Tibial nerve (tissue), 4 donors: Measurements from ENCODE around the gene EFCAB8. TPM values are rescaled to one million over a fixed set of nuclear protein-coding genes. Genes with fewer than 3 reads are reported as not detected.

Experiments
- DNase-seq, 2 donors: peaks; one replicate each; pipeline ENCODE4 v3.0.0-alpha.2; 2019; ENCODE audit warnings: low spot score in 2 of 2
- H3K27ac ChIP-seq, 4 donors: fragments of 200-600 bp; sonication (generic) in 3 of 4; one replicate each; pipeline ENCODE4 v1.5.1; 2017 to 2019; ENCODE audit warnings: mild to moderate bottlenecking in 1 of 4
- H3K27me3 ChIP-seq, 2 donors: fragments of 200-600 bp; sonication (generic) in 1 of 2; one replicate each; pipeline versions ENCODE4 v1.5.1 to v1.6.0; 2017 to 2019
- H3K36me3 ChIP-seq, 3 donors: fragments of 200-600 bp; sonication (generic); one replicate each; pipeline ENCODE4 v1.5.1; 2018 to 2019
- H3K4me1 ChIP-seq, 4 donors: fragments of 200-600 bp; sonication (generic) in 3 of 4; one replicate each; pipeline ENCODE4 v1.5.1; 2017 to 2019
- H3K4me3 ChIP-seq, 4 donors: fragments of 200-600 bp; sonication (generic) in 3 of 4; one replicate each; pipeline ENCODE4 v1.5.1; 2017 to 2019; ENCODE audit warnings: mild to moderate bottlenecking in 1 of 4, moderate library complexity in 1 of 4
- H3K9me3 ChIP-seq, 4 donors: fragments of 200-600 bp; sonication (generic) in 3 of 4; one replicate each; pipeline ENCODE4 v1.5.1; 2017 to 2019
- EP300 ChIP-seq, 2 donors: sonication (generic); formaldehyde crosslinking; IDR thresholded peaks; one replicate each; pipeline ENCODE4 v1.6.1; 2017; ENCODE audit warnings: antibody characterized with exemption in 2 of 2, mild to moderate bottlenecking in 1 of 2
- POLR2A ChIP-seq, 2 donors: fragments of 450-650 bp; IDR thresholded peaks; one replicate each; pipeline ENCODE4 v1.6.1; 2017; ENCODE audit warnings: antibody characterized with exemption in 2 of 2, mild to moderate bottlenecking in 2 of 2, moderate library complexity in 2 of 2
- WGBS, 2 donors: methylation state at CpG; one replicate each; pipeline ENCODE4 v1.1.5; 2018; 5-methylcytosine and 5-hydroxymethylcytosine counted together
- total RNA-seq, 4 donors: library from RNA; depleted of rRNA; stranded (reverse); fragments of >200 nt; gene quantifications; one replicate each; pipeline ENCODE4 v1.1.0, GENCODE V29; 2016
- TF ChIP-seq, protein P1 (sequence below), 5 experiments: fragments of 200-600 bp in 3 of 5; fragments of 450-650 bp in 2 of 5; sonication (generic) in 3 of 5; IDR thresholded peaks; one replicate each; pipeline ENCODE4 v1.5.1; 2016 to 2019; ENCODE audit warnings: antibody characterized with exemption in 5 of 5, mild to moderate bottlenecking in 3 of 5, moderate library complexity in 2 of 5

Gene EFCAB8
- total RNA-seq, 4 donors from 2014 or later = 0.30 to 0.87 TPM; not detected in 2

DNA sequence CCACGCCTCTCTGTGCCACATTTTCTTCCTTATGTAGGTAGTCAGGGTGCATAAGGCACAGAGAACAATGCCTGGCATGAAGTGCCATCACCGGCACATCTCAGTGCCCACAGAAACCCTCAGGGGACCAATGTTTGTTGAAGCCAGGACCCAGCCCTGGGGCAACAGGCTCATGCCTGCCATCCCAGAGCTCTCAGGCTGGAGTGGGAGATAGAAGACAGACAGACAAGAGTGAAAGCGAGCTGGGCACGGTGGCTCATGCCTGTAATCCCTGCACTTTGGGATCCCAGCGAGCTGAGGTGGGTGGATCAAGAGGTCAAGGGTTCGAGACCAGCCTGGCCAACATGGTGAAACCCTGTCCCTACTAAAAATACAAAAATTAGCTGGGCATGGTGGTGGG lies 13.5 kb downstream of the EFCAB8 start:
- Histone ChIP-seq H3K4me1 (no peaks in the 10 kb centered on the region), H3K27me3 (no peaks in the 10 kb centered on the region), H3K4me3 (no peak overlapping the region), H3K27ac (no peak overlapping the region), H3K36me3 (no peaks in the 10 kb centered on the region), H3K9me3 (no peaks in the 10 kb centered on the region)
- 70 to 80% methylated on average over 6 of the region's 6 CpGs for WGBS, 2 donors
- no peak for DNase-seq
- no peak for TF ChIP-seq POLR2A (IDR thresholded peaks at IDR 0.05)
- TF ChIP-seq, protein P1, sequence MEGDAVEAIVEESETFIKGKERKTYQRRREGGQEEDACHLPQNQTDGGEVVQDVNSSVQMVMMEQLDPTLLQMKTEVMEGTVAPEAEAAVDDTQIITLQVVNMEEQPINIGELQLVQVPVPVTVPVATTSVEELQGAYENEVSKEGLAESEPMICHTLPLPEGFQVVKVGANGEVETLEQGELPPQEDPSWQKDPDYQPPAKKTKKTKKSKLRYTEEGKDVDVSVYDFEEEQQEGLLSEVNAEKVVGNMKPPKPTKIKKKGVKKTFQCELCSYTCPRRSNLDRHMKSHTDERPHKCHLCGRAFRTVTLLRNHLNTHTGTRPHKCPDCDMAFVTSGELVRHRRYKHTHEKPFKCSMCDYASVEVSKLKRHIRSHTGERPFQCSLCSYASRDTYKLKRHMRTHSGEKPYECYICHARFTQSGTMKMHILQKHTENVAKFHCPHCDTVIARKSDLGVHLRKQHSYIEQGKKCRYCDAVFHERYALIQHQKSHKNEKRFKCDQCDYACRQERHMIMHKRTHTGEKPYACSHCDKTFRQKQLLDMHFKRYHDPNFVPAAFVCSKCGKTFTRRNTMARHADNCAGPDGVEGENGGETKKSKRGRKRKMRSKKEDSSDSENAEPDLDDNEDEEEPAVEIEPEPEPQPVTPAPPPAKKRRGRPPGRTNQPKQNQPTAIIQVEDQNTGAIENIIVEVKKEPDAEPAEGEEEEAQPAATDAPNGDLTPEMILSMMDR (IDR thresholded peaks at IDR 0.05) = no peak
- no peak for TF ChIP-seq EP300 (IDR thresholded peaks at IDR 0.05)

DNA sequence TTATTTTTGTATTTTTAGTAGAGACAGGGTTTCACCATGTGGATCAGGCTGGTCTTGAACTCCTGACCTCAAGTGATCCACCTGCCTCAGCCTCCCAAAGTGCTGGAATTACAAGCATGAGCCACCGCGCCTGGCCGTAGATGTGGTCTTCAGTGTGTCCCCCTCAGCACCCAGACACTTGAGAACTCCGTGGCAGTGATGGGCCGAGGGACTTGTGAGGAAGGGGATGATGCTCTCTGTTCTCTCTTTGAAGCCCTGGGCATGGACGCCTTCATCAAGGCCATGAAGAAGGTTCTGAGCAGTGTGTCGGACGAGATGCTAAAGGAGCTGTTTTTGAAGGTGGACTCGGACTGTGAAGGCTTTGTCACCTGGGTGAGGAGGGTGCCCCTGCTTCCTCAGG lies 16.9 kb downstream of the EFCAB8 start:
- Histone ChIP-seq H3K9me3 (no peaks in the 10 kb centered on the region), H3K27ac (no peak overlapping the region), H3K36me3 (no peaks in the 10 kb centered on the region), H3K27me3 (no peaks in the 10 kb centered on the region), H3K4me1 (no peaks in the 10 kb centered on the region), H3K4me3 (no peak overlapping the region)
- WGBS, 2 donors = 93% methylated on average over 8 to 9 of the region's 9 CpGs
- no peak for DNase-seq
- TF ChIP-seq EP300 (IDR thresholded peaks at IDR 0.05) = no peak
- TF ChIP-seq, protein P1 (IDR thresholded peaks at IDR 0.05) = no peak
- no peak for TF ChIP-seq POLR2A (IDR thresholded peaks at IDR 0.05)

DNA sequence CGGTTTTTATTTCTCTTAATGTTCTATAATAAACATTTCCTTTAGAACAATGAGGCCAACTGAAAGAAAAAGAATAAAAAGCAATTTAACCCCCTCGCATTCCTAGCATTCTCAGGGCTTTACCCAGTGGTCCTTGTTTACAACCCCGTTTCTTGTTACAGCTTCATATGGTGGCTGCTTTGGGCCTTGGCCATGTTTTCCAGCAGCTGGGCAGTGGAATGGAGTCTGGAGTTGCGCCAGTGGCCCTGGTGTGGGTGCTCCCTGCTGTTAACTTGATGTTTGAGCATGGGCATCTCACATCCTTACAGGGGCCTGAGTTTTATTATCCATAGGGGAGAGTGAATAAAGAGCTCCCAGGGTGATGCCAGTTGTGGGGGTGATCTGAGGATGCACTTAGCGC lies 18.8 kb downstream of the EFCAB8 start:
- Histone ChIP-seq H3K4me1 (no peaks in the 10 kb centered on the region), H3K36me3 (no peaks in the 10 kb centered on the region), H3K27ac (no peak overlapping the region), H3K9me3 (no peaks in the 10 kb centered on the region), H3K4me3 (no peak overlapping the region), H3K27me3 (no peaks in the 10 kb centered on the region)
- TF ChIP-seq EP300 (IDR thresholded peaks at IDR 0.05) (no peak), POLR2A (IDR thresholded peaks at IDR 0.05) (no peak)
- TF ChIP-seq, protein P1 (IDR thresholded peaks at IDR 0.05) = no peak
- WGBS, 2 donors = 49 to 71% methylated on average over 5 of the region's 5 CpGs
- DNase-seq = no peak

DNA sequence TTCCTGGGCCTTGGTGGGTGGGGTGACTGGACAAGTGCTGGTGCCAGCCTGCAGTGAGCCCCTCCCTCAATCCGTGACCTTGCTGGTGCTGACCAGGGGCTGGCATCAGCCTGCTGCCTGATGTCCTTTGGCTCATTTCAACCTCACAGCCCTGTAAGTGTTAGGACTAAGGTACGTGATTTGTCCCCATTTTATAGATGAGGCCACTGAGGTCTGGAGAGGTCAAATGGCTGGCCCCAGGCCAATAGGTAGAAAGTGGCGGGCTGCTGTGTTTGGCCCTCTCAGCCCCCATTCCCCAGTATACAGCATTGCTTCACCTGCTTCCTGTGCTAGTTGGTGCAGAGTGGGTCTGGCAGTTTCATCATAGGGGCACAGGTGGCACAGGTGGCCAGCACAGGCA lies 20.1 kb downstream of the EFCAB8 start:
- no peak for TF ChIP-seq POLR2A (IDR thresholded peaks at IDR 0.05)
- TF ChIP-seq EP300 (IDR thresholded peaks at IDR 0.05) = no peak
- TF ChIP-seq, protein P1 (IDR thresholded peaks at IDR 0.05) = no peak
- Histone ChIP-seq H3K27me3 (no peaks in the 10 kb centered on the region), H3K36me3 (no peaks in the 10 kb centered on the region), H3K4me1 (no peaks in the 10 kb centered on the region), H3K4me3 (no peak overlapping the region), H3K9me3 (no peaks in the 10 kb centered on the region), H3K27ac (no peak overlapping the region)
- no peak for DNase-seq
- 96 to 100% methylated on average over 3 of the region's 3 CpGs for WGBS, 2 donors

DNA sequence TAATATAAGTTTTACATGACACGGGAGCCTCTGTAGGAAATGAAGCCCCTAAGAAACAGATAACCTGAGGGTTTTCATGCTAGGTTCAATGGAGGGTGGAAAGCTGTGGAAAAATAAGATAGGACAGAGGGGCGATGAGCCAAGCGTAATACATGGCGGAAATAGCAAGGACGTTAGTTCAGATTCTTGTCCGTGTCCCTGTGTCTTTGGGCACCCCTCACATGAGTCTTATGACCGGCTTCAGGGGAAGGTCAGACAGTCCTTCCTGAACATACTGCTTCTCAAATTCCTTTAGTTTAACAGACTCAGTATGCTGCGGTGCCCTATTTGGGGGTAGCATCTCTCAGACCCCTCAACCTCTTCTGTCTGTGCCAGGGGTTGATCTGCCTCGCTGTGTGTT lies 20.8 kb downstream of the EFCAB8 start:
- Histone ChIP-seq H3K4me3 (no peak overlapping the region), H3K36me3 (no peaks in the 10 kb centered on the region)
- 84 to 91% methylated on average over 9 of the region's 9 CpGs for WGBS, 2 donors

More for the DNA sequence above, 20.8 kb downstream of the EFCAB8 start:
- H3K9me3 ChIP-seq = no peaks in the 10 kb centered on the region
- no peaks in the 10 kb centered on the region for H3K27me3 ChIP-seq
- no peak for DNase-seq
- H3K4me1 ChIP-seq = no peaks in the 10 kb centered on the region
- H3K27ac ChIP-seq = no peak overlapping the region
- TF ChIP-seq, protein P1 (IDR thresholded peaks at IDR 0.05) = no peak
- TF ChIP-seq EP300 (IDR thresholded peaks at IDR 0.05) = no peak
